Pancreas (tissue), 10 donors: ENCODE results near the gene TTLL5. TPM values are rescaled to one million over a fixed set of nuclear protein-coding genes. Genes with fewer than 3 reads are reported as not detected.

Source experiments
- ATAC-seq, 4 donors: fragments of 200-7000 bp; cut with Tn5 transposase; one replicate each; pipeline versions ENCODE4 v1.8.0 to v1.9.1; 2020; ENCODE audit warnings: mild to moderate bottlenecking in 4 of 4, moderate library complexity in 4 of 4
- DNase-seq, 6 donors: peaks; one replicate each; pipeline ENCODE4 v3.0.0-alpha.2; 2020
- FAIRE-seq: peaks from 2 replicates; lab custom pipeline; 2012; peaks lifted over from hg19 to GRCh38; lab: Jason Lieb, UNC
- H3K27ac ChIP-seq, 4 donors: fragments of 200-600 bp; sonication (generic); 1 replicate in 3 of 4; 2 replicates in 1 of 4; pipeline versions ENCODE4 v1.5.0 to v1.8.0; 2020
- H3K27me3 ChIP-seq, 4 donors: fragments of 200-600 bp; one replicate each; pipeline ENCODE4 v1.8.0; 2021
- H3K36me3 ChIP-seq, 3 donors: fragments of 200-600 bp; sonication (generic) in 1 of 3; one replicate each; pipeline versions ENCODE4 v1.5.0 to v1.8.0; 2020 to 2021
- H3K4me1 ChIP-seq, 3 donors: fragments of 200-600 bp; one replicate each; pipeline ENCODE4 v1.8.0; 2021
- H3K4me3 ChIP-seq, 4 donors: fragments of 200-600 bp; sonication (generic) in 2 of 4; one replicate each; pipeline versions ENCODE4 v1.5.0 to v1.8.0; 2020 to 2021
- H3K9me3 ChIP-seq, 4 donors: fragments of 200-600 bp; one replicate each; pipeline ENCODE4 v1.8.0; 2021
- WGBS, 2 donors: extraction: QIAGEN DNeasy Blood & Tissue Kit; methylation state at CpG; one replicate each; pipeline ENCODE4 v1.1.7; 2013; 5-methylcytosine and 5-hydroxymethylcytosine counted together
- intact Hi-C, 3 donors: fragments of 100-400 bp; cut with DNase I; formaldehyde crosslinking; loops; one replicate each; pipeline versions ENCODE4 v1.11.1 to v1.14.2; 2022
- polyA plus RNA-seq, 2 donors: library from polyadenylated mRNA; stranded (reverse); fragments of 200-250 nt; gene quantifications; one replicate each; pipeline ENCODE4 v1.2.3, GENCODE V29; 2013
- total RNA-seq, 6 donors: library from RNA; stranded (reverse); fragmentation: NEBNext Ultra II Directional in 4 of 6; extraction: Animal tissue kit (Norgen Biotek cat#: 25700) in 4 of 6; gene quantifications; one replicate each; pipeline versions ENCODE4 v1.2.1 to v1.2.4, GENCODE V29; 2021 to 2023
- TF ChIP-seq, protein P1 (sequence below), 4 donors: fragments of 200-600 bp; sonication (generic) in 3 of 4; IDR thresholded peaks; one replicate each; pipeline versions ENCODE4 v1.5.0 to v1.8.0; 2021; ENCODE audit warnings: antibody characterized with exemption in 4 of 4
- donor health status: healthy with polysubstance abuse.
- donor health status: DM: no; HTN: no; CAD: no; lungs with moderate emphysema.
- donor health status: DM: no; HTN: no; CAD: no.
- donor health status: control.
- donor health status: control.
- donor health status: Bipolar disorder and iron deficiency.
- donor health status: DM: yes; HTN: yes; CAD: no.
- donor health status: DM: no; HTN: no; CAD: no.
- donor health status: DM: no; HTN: no; CAD: no.
- donor health status: DM: yes; HTN: yes; CAD: no.

The TTLL5 gene
- total and polyA plus RNA-seq, 8 donors: 7.6 to 22.6 (median 12.0) TPM

DNA sequence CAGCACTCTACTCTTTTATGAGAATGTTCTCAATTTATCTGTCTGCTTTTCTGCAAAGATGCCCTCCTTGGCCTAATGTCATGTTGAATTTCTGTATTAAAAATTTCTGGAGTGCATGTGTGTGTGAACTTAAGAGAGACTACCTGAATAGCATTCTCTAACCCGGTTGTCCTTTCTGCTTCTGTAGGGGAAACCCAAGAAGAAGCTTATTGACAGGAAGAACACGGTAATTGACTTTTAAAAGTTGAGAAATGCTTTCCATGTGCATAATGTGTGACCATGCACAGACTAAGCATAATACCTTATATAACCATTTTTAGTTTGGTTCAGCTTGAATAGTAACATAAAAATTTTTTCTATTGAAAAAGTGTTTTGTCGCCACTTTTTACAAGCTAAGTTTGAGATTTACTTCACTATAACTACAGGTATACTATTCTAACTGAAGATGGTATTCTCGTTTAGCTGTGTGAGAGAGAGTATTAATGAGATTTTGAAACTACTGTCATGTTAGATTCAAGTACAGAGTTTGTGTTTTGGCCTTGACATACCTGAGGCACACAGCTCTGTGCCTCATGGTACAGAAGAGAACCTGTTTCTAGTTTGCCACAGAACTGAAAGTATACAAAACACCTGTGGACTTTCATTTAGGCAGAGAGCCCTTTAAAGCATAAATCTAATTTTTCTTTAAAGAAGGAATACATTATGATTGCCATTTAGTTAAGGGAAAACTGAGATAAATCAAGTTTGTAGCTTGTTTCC, 96.8 kb downstream of the TTLL5 start:
- FAIRE-seq (no peak), ATAC-seq (peak in 1 of 4 donors; percentile 51), DNase-seq (no peak)
- intact Hi-C loops: no loop called here
- Histone ChIP-seq H3K27me3 (no peaks in the 10 kb centered on the region), H3K4me1 (no peaks in the 10 kb centered on the region), H3K27ac (no peak overlapping the region), H3K4me3 (no peak overlapping the region), H3K9me3 (no peaks in the 10 kb centered on the region), H3K36me3 (no peaks in the 10 kb centered on the region)
- TF ChIP-seq, protein P1, sequence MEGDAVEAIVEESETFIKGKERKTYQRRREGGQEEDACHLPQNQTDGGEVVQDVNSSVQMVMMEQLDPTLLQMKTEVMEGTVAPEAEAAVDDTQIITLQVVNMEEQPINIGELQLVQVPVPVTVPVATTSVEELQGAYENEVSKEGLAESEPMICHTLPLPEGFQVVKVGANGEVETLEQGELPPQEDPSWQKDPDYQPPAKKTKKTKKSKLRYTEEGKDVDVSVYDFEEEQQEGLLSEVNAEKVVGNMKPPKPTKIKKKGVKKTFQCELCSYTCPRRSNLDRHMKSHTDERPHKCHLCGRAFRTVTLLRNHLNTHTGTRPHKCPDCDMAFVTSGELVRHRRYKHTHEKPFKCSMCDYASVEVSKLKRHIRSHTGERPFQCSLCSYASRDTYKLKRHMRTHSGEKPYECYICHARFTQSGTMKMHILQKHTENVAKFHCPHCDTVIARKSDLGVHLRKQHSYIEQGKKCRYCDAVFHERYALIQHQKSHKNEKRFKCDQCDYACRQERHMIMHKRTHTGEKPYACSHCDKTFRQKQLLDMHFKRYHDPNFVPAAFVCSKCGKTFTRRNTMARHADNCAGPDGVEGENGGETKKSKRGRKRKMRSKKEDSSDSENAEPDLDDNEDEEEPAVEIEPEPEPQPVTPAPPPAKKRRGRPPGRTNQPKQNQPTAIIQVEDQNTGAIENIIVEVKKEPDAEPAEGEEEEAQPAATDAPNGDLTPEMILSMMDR (IDR thresholded peaks at IDR 0.05): no peak
- WGBS, 2 donors: 84 to 85% methylated on average over 4 of the region's 4 CpGs

DNA sequence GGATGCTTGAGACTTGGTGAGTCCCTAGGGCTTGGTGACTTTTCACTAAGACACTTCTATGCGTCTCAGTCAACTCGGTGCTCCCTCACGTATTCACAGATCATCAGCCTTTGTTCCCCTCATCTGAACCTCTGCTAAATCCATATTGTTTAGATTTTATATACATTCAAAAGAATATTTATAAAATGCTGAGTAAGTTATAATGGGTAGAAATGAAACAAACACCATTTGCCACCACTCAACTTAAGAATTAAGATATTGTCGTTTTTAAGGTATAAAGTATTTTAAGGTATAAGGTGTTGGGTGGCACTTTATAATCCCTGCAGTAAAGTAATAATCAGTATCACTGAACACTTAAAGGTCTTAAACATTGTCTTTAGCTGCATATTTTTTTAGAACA, 103.0 kb downstream of the TTLL5 start:
- H3K4me3 ChIP-seq: no peak overlapping the region
- DNase-seq (no peak), ATAC-seq (no peak), FAIRE-seq (no peak)
- no peaks in the 10 kb centered on the region for H3K36me3 ChIP-seq
- intact Hi-C loops: no loop called here
- no peaks in the 10 kb centered on the region for H3K9me3 ChIP-seq
- TF ChIP-seq, protein P1 (IDR thresholded peaks at IDR 0.05): no peak
- WGBS, 2 donors: 92 to 98% methylated on average over 4 of the region's 4 CpGs
- no peaks in the 10 kb centered on the region for H3K4me1 ChIP-seq
- H3K27me3 ChIP-seq: no peaks in the 10 kb centered on the region
- no peak overlapping the region for H3K27ac ChIP-seq

DNA sequence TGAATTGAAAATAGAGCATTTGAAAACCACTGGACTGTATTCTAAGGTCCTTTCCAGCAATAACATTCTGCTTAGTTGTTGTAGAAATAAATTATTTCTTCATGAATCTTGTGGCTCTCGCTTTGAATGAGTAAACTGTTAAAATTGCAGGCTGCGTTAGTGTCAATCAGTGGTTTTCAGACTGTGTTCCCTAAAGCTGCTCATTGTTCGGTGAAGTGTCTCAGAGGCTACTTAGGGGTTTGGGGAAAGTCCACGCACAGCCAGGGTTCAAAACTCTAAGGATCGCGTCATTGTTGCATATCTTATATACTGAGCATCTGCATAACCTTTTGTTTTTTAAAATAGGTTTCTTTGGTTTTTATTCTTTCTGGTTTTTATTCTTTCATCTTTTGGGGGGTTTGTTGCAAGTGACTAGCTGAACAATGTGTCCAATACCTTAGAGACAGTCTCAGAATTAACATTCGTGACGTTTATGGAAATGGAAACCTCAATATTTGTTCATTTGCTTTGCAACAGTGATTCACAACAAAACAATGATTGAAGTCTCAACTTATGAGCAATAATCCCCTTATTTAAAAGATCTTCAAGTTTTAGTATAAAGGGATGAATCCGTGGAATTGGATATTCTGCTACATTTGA, 108.1 kb downstream of the TTLL5 start:
- intact Hi-C loops: no loop called here
- H3K9me3 ChIP-seq: no peaks in the 10 kb centered on the region
- FAIRE-seq (no peak), DNase-seq (no peak), ATAC-seq (no peak)
- WGBS, 2 donors: 84 to 85% methylated on average over 9 of the region's 9 CpGs
- no peak overlapping the region for H3K27ac ChIP-seq
- H3K4me3 ChIP-seq: no peak overlapping the region
- TF ChIP-seq, protein P1 (IDR thresholded peaks at IDR 0.05): no peak
- H3K36me3 ChIP-seq: no peaks in the 10 kb centered on the region
- no peaks in the 10 kb centered on the region for H3K27me3 ChIP-seq
- no peaks in the 10 kb centered on the region for H3K4me1 ChIP-seq

DNA sequence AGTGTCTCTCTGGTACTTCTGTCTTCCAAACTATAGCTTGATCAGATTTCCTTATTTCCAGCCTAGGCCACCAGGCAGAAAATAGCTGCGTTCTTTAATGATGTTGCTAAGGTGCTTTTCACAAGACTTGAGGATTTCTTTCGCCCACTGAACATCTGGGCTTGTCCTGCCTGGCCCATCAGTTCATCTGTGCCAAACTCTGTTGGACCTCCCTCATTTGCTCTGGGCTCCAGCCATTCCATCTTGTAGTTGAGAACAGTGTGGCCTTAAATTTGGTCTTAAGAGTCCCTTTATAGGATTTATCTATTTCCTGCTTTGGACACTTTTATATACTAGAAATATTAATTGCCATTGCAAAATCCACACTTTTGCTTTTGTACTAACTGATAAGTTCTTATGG, 109.6 kb downstream of the TTLL5 start:
- peaks cover 0 to 3% (median 3%) of the 10 kb centered on the region in 3 donors for H3K36me3 ChIP-seq
- ATAC-seq (no peak), FAIRE-seq (no peak), DNase-seq (no peak)
- no peak overlapping the region for H3K4me3 ChIP-seq
- intact Hi-C loops: no loop called here
- no peaks in the 10 kb centered on the region for H3K9me3 ChIP-seq
- H3K27me3 ChIP-seq: no peaks in the 10 kb centered on the region
- TF ChIP-seq, protein P1 (IDR thresholded peaks at IDR 0.05): no peak
- H3K27ac ChIP-seq: no peak overlapping the region
- whole genome bisulfite sequencing, 2 donors: 95 to 96% methylated on average over 2 of the region's 2 CpGs
- H3K4me1 ChIP-seq: no peaks in the 10 kb centered on the region

DNA sequence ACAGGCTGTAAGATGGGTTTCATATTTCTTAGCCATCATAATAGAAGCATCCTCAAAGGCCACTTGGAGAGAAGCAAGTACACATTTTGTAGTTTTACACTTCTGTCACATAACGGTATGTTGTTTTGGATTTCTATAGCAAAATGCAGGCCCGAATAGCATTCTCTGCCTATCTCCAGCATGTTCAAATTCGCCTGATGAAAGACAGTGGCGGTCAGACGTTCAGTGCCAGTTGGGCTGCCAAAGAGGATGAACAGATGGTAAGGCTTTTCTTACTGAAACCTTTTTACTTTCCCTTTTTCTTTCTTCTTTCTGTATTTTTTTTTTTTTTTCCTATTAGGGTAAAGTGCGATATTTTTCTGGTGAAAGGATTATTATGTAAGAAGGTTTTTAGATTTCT, 110.5 kb downstream of the TTLL5 start:
- FAIRE-seq (no peak), ATAC-seq (no peak), DNase-seq (no peak)
- H3K4me1 ChIP-seq: no peaks in the 10 kb centered on the region
- WGBS, 2 donors: 89 to 93% methylated on average over 6 of the region's 6 CpGs
- H3K9me3 ChIP-seq: no peaks in the 10 kb centered on the region
- H3K27ac ChIP-seq: no peak overlapping the region
- intact Hi-C loops: no loop called here
- no peak overlapping the region for H3K4me3 ChIP-seq
- TF ChIP-seq, protein P1 (IDR thresholded peaks at IDR 0.05): no peak
- H3K27me3 ChIP-seq: no peaks in the 10 kb centered on the region
- H3K36me3 ChIP-seq: peaks cover 0 to 6% (median 4%) of the 10 kb centered on the region in 3 donors
